GM13977 (cell line): ENCODE data around the gene RNU1-2.
A peak's percentile ranks its signal among the peaks of the same experiment; 100 is the strongest.
"Not testable (repeated sequence)": the region's sequence is repeated elsewhere in the genome, so short reads cannot be mapped to it uniquely, and the experiment has no call there.

Experiments
- DNase-seq: peaks from one replicate; pipeline ENCODE4 v3.0.0; 2012; ENCODE audit warnings: low spot score
- in situ Hi-C: fragments of 300-500 bp; cut with MboI; formaldehyde crosslinking; loops from one replicate; pipeline ENCODE4 v1.12.0; 2022; ENCODE audit warnings: low sequenced_read_pairs, low pct_unique_long_range_greater_than_20kb, mixed read lengths, inconsistent platforms; ENCODE audit not compliant: unreplicated experiment
- TF ChIP-seq, protein P1 (sequence below): IDR thresholded peaks from 2 replicates; pipeline ENCODE4 v1.5.1; 2012; ENCODE audit warnings: mild to moderate bottlenecking, control low read depth; ENCODE audit not compliant: insufficient read depth; ENCODE audit errors: extremely low read depth, missing control alignments

The RNU1-2 gene

DNA sequence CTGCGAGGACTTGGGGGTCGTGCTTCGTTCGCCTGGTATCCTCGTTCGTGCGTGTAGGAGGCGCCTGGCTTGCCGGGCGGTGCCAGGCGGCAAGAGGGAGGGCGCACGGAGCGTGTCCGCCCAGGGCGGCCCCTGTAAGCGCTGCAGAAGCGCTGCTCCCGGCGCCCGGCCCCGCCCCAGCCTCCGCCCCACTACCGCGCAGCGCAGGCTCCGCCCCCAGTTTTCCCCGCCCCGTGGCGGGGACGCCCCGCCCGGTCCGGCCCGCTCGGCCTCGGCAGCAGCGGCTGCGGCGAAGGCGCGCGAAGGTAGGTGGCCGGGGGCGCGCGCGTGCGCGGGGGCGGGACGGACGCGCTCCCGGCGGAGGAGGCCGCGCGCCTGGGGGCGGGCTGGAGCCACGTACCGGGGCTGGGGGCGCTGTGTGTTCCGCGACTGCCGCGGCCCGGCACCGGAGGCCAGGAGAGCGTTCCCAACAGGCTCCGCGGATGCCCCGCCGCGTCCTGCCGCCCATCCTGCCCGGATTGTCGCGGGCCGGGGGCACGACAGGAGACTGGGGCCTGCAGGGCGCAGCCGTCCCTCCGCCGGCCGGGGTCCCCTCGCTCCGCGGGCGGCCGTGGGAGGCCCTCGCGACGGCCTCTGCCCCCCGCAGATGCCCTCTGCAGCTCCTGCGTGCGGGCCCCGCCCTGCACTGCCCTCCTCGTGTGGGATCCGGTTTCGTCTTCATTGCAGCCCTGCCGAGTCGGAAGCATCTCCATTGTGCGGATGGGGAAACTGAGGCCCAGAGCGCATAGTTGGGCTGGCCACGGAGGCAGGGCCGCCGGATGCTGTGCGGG lies 18.3 kb downstream of the RNU1-2 start:
- peak; percentile 100 for DNase-seq
- in situ Hi-C loops = no loop called here
- TF ChIP-seq, protein P1, sequence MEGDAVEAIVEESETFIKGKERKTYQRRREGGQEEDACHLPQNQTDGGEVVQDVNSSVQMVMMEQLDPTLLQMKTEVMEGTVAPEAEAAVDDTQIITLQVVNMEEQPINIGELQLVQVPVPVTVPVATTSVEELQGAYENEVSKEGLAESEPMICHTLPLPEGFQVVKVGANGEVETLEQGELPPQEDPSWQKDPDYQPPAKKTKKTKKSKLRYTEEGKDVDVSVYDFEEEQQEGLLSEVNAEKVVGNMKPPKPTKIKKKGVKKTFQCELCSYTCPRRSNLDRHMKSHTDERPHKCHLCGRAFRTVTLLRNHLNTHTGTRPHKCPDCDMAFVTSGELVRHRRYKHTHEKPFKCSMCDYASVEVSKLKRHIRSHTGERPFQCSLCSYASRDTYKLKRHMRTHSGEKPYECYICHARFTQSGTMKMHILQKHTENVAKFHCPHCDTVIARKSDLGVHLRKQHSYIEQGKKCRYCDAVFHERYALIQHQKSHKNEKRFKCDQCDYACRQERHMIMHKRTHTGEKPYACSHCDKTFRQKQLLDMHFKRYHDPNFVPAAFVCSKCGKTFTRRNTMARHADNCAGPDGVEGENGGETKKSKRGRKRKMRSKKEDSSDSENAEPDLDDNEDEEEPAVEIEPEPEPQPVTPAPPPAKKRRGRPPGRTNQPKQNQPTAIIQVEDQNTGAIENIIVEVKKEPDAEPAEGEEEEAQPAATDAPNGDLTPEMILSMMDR = peak; percentile 40

DNA sequence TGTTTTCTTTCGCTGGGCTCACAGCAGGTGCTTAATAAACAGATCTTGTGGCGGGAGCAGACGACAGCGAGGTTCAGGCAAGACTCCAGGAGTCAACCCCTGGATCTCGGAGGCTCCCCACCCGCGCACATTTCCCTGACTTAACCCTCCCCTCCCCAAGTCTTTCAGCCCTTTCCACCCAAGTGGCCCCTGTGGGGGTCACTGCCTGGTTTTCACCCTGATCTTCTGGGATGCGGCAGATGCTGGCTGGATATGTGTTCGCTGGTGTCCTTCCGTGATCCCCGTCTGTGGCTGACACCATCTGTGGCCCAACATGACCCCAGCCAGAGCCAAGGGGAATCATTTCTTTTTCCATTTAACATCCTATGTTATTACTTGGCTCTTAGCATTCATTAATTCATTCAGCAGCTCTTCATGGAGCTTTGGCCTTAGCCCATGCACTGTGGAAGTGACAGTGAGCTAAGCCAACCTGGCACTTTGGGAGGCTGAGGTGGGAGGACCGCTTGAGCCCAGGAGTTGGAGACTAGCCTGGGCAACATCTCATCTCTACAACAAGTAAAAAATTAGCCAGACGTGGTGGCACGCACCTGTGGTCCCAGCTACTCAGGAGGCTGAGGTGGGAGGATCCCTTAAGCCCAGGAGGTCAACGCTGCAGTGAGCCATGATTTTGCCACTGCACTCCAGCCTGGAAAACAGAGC lies 19.3 kb downstream of the RNU1-2 start:
- in situ Hi-C loops = not testable (repeated sequence)
- peak; percentile 37 for DNase-seq

DNA sequence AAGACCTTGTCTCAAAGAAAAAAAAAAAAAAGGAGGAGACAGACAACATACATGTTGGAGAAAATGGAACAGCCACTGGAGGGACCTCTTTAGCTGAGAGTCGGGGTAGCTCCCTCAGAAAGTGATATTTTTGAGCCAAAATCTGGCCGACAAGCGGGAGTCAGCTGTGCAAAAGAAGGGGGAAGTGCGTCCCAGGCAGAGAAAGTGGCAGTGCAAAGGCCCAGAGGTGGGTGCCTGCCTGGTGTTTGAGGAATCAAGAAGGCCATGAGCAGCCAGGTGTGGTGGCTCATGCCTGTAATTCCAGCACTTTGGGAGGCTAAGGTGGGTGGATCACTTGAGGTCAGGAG lies 19.8 kb downstream of the RNU1-2 start:
- TF ChIP-seq, protein P1 = no peak
- in situ Hi-C loops = no loop called here
- peak; percentile 13 for DNase-seq

DNA sequence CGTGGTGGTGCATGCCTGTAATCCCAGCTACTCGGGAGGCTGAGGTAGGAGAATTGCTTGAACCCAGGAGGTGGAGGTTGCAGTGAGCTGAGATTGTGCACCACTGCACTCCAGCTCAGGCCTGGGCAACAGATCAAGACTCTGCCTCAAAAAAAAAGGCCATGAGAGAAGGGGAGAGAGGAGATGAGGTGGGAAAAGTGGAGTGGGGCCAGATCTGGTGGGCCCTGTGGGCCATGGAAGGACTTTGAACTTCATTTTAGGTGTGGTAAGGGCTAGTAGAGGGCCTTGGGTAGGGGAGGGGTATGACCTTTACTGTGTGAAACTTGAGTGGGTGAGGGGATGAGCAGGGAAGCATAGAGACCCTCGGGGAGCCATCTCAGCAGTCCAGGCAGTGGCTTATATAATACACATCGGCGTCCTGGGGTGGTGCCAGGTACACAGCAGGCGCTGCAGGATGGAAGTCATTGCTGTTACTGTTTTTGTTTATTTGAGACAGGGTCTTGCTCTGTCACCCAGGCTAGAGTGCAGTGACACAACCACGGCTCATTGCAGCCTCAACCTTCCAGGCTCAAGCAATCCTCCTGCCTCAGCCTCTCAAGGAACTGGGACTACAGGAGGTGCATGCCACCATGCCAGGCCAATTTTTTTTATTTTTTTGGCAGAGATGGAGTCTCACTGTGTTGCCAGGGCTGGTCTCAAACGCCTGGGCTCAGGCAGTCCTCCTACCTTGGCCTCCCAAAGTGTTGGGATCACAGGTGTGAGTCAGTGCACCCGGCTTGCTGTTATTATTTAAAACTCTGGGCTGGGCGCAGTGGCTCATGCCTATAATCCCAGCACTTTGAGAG lies 20.5 kb downstream of the RNU1-2 start:
- DNase-seq, in situ Hi-C loops: not testable (repeated sequence)

DNA sequence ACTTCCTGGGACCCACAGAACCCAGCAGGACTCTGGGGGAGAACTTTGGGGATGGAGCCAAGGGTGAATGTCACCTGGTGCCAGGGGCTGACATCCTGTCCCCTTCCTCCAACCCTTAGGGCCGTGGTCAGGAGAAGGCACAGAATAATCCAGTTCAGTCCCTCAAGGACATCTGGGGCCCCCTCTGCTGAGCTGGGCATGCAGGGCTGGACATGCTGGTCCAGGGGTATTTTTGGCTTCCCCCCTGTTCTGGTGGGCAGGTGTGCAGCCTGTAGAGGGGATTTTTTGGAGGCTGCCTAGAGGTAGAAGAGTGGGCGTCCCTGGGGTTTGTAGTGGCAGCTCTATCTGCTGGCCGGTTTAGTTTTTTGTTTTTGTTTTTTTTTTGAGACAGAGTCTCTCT lies 22.6 kb downstream of the RNU1-2 start:
- TF ChIP-seq, protein P1 = no peak
- in situ Hi-C loops = no loop called here

DNA sequence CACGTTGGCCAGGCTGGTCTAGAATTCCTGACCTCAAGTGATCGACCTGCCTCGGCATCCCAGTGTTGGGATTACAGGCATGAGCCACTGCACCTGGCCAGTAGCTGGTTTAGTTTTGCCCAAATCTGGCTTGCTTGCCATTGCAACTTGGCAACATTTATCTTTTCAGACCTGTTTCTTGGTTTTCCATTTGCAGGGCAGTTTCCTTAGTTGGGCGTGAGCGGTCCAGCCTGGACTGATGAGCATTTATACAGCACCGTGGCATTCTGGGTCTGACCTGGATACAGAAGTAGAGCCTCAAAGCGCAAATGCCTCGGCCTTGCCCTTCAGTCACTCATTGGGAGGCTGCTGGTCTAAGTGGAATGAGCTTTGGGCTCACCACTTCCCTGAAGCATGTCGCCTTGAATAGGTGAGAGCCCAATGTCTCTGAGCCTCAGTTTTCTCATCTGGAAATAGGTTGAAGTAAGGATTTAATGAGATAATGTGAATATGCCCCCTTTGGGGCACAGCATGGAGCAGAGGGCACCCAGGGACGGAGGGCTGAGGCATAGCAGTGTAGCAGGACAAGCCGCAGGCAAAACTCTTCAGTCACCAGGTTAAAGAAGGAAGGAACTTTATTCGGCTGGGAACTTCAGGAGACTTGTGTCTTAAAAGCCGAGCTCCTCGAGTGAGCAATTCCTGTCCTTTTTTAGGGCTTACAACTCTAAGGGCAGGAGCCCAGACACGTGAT lies 23.3 kb downstream of the RNU1-2 start:
- DNase-seq, in situ Hi-C loops: not testable (repeated sequence)

More for the DNA sequence above, 22.6 kb downstream of the RNU1-2 start:
- peak; percentile 7 for DNase-seq

DNA sequence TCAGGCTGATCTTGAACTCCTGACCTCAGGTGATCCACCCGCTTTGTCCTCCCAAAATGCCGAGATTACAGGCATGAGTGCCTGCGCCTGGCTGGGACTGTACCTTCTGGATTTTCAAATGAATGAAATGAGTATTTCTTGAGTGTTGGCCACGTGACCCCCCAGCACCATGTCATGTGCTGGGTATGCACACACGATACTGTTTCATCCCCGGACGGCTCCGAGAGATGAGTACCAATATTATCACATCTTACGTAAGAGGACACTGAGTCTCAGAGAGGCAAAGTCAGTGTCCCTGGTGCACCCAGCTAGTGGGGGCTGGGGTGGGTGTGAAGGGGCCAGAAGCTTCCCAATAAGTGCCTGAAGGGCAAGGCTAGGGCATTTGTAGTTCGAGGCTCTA lies 25.2 kb downstream of the RNU1-2 start:
- in situ Hi-C loops = no loop called here
- TF ChIP-seq, protein P1 = no peak
- peak; percentile 27 for DNase-seq
